ENCODE data around the gene PALLD. TPM values are rescaled to one million over a fixed set of nuclear protein-coding genes. Genes with fewer than 3 reads are reported as not detected.

The PALLD gene
- total and polyA plus RNA-seq, 2 donors (not counting 3 experiments of a cell fraction or from before 2014, with no cell fraction given): 13.4 to 48.2 TPM

- no peak for DNase-seq (ENCODE audit: low read depth, low spot score)
- no TSS peak for BruUV-seq (replicated peaks)
- Histone ChIP-seq H3K9ac (replicated peaks; ENCODE audit: extremely low read depth, insufficient read depth, low read length) (no peak overlapping the region), H3K27me3 (ENCODE audit: control insufficient read depth in 2 of 2, insufficient read depth in 2 of 2, low read length in 2 of 2) (no peaks in the 10 kb centered on the region), H3K79me2 (ENCODE audit: control insufficient read depth, insufficient read depth, low read length) (no peaks in the 10 kb centered on the region), H3K4me3 (replicated peaks in 1 of 3; ENCODE audit: insufficient read depth in 1 of 3, low read depth in 1 of 3, low read length in 3 of 3) (no peak overlapping the region), H3K9me3 (replicated peaks; ENCODE audit: control insufficient read depth, insufficient read depth, low read length) (no peaks in the 10 kb centered on the region), H3K4me2 (ENCODE audit: insufficient read depth, low read length) (no peak overlapping the region), H3K27ac (ENCODE audit: insufficient read depth, low read depth, low read length) (no peak overlapping the region), H4K20me1 (replicated peaks; ENCODE audit: control insufficient read depth, extremely low read depth, insufficient read depth, low read length) (no peaks in the 10 kb centered on the region), H3K4me1 (ENCODE audit: control insufficient read depth, extremely low read depth, insufficient read depth, low read length) (no peaks in the 10 kb centered on the region), H3K9me1 (replicated peaks; ENCODE audit: control insufficient read depth, extremely low read depth, insufficient read depth, low read length) (no peaks in the 10 kb centered on the region), H2AFZ (ENCODE audit: low read depth, low read length) (no peak overlapping the region), H3K36me3 (ENCODE audit: control insufficient read depth in 2 of 2, extremely low read depth in 1 of 2, insufficient read depth in 2 of 2, low read length in 2 of 2) (no peaks in the 10 kb centered on the region)
- TF ChIP-seq POLR2AphosphoS5 (IDR thresholded peaks at IDR 0.05; ENCODE audit: insufficient read depth, low read depth, low read length) (no peak), POLR2A (IDR thresholded peaks at IDR 0.05; ENCODE audit: low read depth, low read length) (no peak), GATA2 (IDR thresholded peaks at IDR 0.05; ENCODE audit: insufficient read depth, insufficient read length, low read depth, low read length) (no peak), FOS (IDR thresholded peaks at IDR 0.05; ENCODE audit: borderline replicate concordance, insufficient read depth, low read length) (no peak), CTCF (IDR thresholded peaks at IDR 0.05; ENCODE audit: extremely low read depth in 1 of 2, insufficient read depth in 1 of 2, low read depth in 1 of 2, low read length in 2 of 2) (no peak), MYC (IDR thresholded peaks at IDR 0.05; ENCODE audit: low read depth, low read length) (no peak), MAX (IDR thresholded peaks at IDR 0.05; ENCODE audit: insufficient read depth, insufficient read length) (no peak), JUN (IDR thresholded peaks at IDR 0.05; ENCODE audit: borderline replicate concordance, insufficient read depth, insufficient read length, low read depth) (no peak), EZH2 (IDR thresholded peaks at IDR 0.05; ENCODE audit: borderline replicate concordance, low read depth, low read length, severe bottlenecking) (no peak)
- intact Hi-C loops (cut with micrococcal nuclease) (no loop called here), dilution Hi-C loops (cut with MboI; ENCODE audit: extremely low pct_ligation_motif_present, low sequenced_read_pairs) (no loop called here)
- FAIRE-seq: no peak
- CTCF ChIA-PET: no interaction called here
- POLR2A ChIA-PET: no interaction called here
These were observed 155.0 kb downstream of the PALLD start for GRCh38 chr4:168651864-168652263.

Data from endothelial cell of umbilical vein (primary cell).